Inflammatory macrophage (primary cell): ENCODE data around the gene ZNF202.

ENCODE experiments used
- DNase-seq, 2 donors: peaks; one replicate each; pipeline ENCODE4 v3.0.0-alpha.2; 2020 to 2022

The ZNF202 gene

DNA sequence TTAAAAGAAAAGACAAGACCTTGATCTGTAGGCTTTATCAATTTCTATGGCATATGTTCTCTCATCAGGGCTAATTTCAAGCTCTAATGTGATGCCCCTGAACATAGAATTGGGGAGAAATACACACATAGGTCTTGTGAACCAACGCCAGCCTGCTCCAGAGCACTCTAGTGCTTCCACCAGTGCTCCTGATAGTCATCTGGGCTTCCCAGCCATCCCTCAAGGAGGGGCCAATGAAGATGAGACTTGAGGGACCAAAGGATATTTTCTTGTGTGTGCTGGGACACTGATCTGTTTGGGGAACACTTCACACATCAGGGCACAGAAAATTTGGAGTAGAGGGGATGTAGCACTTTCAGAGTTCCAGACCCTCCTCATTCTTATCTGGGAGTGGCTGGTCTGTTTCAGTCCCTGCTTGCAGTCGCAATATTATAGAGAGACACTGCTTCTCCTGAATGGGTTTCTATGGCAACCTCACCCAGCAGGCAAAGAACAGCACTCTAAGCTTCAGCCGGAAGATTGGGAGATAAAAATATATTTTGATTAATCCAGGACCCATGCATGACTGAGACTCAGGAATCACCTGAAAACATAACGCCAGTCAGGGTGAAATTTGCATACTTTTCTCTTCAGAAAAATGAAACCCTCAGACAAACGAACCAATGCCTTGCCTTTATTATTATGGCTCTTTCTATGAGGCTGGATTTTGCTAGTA is 58.6 kb downstream of the ZNF202 start:
- DNase-seq = no peak

DNA sequence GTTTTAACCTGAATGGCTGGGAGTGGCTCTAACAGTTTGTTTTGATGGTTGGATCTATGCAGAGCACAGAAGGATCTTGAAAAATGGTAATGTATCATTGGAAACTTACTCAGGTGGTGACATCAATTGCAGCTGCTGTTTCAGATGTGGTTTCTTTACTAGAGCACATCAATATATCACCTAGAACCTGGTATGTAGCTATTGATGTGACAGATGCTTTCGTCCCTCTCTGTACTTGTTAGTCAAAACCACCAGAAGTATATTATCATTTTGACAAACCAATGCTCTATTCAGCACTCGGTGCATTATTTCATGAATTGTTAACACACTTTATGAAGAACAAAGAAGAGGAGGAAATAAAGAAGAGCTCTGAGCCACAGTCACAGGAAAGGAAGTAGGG is 60.4 kb downstream of the ZNF202 start:
- no peak for DNase-seq

DNA sequence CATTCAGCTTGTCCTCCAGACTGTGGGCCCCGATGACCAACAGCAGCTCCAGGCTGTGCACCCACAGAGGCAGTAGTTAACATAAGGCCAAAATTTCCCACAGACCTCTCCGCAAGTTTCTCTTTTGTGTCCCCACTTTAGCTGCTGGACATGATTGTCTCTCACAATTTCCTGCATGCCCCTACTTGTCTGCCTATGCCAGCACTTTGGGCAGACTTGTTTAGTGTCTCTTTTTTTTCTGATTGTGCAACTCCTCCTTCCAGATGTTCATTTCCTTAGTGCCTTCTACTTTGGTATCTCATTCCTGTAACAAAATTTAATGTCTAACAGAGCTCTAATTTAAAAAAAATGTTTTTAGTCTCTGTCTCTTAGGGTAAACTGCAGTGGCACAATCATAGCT is 63.2 kb downstream of the ZNF202 start:
- DNase-seq = no peak

DNA sequence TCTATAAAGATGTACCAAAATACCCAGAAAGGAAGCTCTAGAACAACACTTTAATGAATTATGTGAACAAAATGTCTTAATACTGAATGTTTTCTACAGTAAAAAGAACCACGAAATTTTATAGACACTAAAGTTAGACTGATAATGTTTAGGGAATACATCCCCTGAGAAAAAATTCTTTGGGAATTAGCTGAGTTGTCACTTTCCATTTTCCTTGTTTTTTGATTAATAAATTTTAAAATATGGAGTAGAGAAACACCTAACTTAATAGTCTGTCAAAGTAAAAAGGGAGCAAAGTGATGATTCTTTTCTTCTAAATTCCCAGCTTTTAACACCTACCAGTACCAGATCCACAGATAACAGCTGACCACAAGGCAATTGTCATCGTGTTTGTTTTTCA is 64.0 kb downstream of the ZNF202 start:
- DNase-seq = no peak

- no peak for DNase-seq
Measured at GRCh38 chr11:123674297-123674696, 67.2 kb downstream of the ZNF202 start.
